Pons (tissue), 1 donor: ENCODE data around the gene ARL15.
"Not testable (repeated sequence)": the region's sequence is repeated elsewhere in the genome, so short reads cannot be mapped to it uniquely, and the experiment has no call there.

ENCODE experiments used
- DNase-seq: peaks from one replicate; pipeline ENCODE4 v3.0.0-alpha.2; 2016; ENCODE audit warnings: low spot score

ARL15 gene

DNA sequence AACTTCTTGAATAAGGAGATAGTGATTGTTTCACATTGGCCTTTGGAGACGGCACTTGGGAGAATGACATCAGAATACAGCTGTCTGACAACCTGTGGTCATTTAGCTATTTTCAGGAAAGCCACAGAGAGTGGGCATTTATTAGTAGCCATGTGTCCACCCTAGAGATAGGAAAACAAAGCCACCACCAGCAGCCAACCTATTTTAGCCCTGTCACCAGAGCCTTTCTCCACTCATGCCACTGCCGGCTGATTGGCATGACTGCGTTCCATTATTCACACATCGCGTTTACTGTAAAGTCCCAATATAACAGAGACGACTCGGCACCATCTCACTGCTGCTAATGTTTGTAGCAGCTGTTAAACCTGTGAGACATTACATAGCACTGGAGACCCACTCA is 419.9 kb downstream of the ARL15 start:
- DNase-seq, result no peak

DNA sequence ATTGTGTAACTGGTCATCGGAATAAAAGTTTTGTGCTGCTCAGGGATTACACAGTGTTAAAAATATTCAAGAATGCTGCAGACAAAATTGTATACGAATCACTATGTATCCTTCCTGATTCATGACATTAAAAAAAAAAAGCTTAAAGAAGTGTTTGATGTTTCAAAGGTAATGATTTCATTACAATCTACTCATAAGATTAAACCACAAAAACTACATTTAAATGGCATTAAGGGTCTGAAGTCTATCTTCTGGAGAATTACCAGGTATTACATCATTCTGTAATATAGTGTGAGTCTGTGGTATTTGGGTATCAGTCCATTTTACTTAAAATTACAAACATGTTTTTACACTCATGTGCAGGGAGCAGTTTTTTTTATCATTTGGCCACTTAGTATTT is 425.5 kb downstream of the ARL15 start:
- DNase-seq, result no peak

DNA sequence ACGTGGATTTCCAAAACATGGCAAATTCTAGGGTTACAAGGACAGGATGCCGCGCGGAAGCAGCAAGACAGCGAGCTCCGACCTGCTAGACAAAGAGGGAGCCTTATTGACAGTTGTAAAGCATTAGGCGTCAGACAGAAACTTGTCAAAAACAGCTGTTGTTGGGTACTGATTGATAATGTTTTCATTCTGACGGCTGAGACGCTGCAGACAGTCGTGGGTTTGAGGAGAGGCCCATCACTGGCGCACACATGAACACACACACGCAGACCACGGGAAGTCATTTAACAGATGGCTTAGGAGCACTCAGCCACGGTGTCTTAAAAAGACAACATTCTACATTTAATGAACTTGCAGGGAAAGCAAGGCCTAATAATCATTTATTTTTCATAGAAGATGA is 426.0 kb downstream of the ARL15 start:
- DNase-seq, result no peak

DNA sequence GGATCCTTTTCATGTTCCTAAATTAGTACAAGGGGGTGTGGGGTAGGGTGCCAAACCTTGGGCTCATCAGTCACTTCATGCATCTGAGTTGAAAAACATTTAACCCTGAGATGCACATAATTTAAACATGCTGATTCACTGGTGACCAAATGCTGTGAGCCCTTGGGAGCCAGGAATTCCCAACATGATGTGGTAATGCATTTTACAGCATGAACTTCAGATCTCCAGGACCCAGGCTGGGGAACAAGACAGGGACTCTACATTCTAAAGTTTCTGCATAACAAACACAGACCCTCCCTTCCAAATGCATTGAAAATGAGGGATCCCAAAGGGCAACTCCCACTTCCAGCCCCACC is 427.7 kb downstream of the ARL15 start:
- DNase-seq, result no peak

DNA sequence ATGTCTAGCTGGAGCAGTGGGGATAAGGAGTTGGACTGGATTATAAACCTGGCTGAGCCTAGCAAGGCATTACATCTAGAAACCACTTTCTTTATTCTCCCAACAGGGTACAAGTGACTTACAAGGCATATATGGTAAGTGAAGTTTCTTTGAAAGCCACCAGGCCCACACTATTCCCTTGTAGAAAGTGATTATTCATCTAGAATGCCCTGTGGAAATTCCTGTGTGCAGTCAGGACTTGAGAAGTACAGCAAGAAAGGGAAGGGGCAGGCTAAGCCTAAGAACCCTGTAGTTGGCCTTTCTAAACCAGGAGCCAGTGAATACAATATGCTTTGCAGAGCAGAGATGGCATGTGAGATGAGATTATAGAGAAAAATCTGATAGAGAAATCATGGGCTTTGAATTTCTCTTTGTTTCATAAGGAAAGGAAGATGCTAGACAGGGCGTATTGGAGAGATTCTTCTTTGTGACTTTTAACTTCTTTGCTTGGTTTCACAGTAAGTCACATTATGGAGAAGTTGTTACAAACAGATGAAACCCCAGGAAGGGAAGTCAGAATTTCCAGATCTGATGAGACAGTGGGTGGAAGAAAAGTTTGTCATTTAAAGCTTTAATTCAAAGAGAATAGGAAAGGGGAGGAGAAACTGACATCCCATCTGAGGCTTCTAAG is 428.2 kb downstream of the ARL15 start:
- no peak for DNase-seq

DNA sequence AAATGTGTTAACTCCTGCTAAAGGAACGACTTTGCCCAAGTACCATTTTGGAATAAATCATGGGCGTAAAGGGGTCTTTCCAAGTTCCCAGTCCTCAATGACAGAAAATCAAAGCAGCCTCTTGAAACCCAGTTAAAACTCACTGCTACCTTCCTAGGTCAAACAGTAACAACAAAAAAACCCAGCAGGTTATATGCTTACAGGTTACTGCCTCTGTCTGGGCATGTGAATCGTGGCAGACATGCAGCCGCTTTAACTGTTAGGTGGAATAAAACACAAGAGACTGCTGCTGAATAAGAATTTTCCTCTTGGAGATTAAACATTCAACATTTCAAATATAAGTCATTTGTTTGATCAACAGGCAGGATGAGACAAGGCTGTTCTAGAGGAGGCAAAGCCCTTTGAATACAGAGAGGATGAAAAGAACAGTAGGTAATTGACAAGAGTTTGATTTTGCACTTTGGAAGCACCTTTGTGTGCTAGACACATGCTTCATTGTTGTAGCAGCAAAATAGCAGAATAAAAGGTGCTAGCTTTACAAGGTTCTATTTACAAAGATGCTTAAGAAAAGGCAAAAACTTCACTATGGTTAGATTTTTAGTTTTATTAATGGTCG is 430.6 kb downstream of the ARL15 start:
- no peak for DNase-seq

DNA sequence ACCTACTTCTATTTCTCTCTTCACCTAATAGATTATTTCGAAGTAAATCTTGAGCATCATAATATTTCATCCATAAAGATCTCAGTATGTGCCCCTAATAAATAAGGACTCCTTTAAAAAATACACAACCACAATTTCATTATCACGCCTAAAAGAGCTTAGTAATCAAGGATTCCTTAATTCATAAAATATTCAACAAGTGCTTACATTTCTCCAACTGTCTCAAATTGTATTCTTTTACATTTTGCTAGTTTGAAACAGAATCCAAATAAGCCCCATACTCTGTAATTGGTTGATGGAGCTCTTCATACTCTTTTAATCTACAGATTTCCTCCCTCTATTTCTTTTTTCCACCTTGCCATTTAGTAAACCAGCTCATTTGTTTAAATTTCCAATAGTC is 432.4 kb downstream of the ARL15 start:
- no peak for DNase-seq

DNA sequence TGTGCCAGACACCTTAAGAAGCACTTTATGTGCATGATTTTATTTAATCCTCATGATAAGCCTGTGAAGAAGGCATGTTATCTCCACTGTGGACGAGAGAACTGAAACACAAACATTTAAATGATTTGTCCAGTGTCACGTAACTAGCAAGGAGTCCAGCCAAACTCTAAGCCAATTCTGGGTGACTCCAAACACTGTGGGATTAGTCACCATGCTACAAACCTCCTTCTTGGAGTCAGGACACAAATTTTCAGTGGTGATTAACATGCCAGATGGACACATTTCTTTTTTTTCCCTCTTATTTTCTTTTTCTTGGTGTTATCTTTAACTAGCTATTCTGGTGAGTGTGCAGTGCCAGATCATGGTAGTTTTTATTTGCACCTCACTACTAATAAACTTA is 433.1 kb downstream of the ARL15 start:
- no peak for DNase-seq

DNA sequence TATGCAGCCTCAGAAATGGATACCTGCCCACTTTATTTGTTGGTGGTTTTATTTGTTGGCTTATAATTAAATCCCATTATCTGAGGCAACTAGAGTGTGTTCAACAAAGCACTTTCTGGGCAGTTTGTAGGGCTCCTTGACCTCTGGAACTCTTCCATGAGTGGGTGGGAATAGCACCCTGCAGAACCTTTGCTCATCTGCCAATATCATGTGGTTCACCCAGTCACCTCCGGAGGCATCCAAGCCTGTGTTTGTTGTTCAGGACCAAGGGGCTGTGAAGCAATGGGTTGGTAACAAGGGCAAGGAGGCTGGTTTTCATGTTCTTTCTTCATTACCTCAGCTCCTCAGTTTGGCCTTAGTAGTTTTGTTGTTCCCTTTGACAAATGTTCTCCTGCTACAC is 436.0 kb downstream of the ARL15 start:
- DNase-seq, result no peak

DNA sequence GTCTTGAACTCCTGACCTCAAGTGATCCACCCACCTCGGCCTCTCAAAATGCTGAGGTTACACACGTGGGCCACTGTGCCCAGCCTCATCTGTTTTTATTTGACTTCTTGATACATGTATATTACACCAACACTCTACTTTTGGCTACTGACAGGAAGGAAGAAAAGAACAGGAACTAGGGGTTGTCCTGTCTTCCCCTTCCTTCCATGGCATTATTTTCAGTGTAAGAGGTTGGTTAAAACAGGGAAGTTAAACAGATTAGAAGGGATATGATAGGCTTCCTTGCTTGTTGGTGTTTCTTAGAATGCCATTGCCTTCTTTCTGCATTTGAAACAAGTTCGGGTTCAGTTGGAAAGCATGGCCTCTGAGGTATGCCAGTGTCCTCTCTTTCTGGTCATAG is 437.1 kb downstream of the ARL15 start:
- DNase-seq, result no peak

DNA sequence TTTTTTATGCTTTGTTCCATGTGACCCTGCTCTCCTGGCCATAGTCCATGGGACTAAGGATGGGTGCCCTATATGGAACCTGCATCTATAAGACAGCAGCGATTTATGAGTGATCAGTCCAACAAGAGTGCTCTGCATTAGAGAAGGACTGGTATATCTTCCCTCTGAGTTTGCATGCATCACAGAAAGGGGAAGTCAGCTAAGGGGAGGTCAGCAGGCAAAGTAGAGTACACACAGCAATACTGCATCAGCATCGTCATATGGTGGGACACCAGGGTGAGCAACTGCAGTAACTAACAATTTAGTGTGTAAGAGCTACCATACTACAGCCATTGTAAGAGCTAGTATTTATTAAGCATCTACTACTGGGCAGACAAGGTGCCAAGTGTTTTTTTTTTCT is 438.6 kb downstream of the ARL15 start:
- no peak for DNase-seq

DNA sequence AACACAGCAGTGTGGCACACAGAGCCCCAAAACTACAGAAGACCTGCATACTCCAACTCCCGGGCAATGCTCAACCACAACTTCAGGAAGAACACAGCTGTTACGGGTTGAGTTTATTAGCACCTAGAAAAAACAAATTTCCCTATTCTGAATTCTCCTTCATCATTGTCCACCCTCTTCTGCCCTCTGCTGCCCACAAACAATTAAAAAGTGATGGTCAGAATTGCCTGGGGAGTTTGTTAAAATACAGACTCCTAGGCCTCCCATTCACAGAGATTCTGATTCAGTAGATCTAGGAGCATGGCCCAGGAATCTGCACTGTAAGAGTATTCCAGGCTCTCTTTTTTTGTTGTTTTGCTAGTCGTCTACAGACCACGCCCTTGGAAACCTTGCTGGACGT is 439.3 kb downstream of the ARL15 start:
- DNase-seq, result no peak

DNA sequence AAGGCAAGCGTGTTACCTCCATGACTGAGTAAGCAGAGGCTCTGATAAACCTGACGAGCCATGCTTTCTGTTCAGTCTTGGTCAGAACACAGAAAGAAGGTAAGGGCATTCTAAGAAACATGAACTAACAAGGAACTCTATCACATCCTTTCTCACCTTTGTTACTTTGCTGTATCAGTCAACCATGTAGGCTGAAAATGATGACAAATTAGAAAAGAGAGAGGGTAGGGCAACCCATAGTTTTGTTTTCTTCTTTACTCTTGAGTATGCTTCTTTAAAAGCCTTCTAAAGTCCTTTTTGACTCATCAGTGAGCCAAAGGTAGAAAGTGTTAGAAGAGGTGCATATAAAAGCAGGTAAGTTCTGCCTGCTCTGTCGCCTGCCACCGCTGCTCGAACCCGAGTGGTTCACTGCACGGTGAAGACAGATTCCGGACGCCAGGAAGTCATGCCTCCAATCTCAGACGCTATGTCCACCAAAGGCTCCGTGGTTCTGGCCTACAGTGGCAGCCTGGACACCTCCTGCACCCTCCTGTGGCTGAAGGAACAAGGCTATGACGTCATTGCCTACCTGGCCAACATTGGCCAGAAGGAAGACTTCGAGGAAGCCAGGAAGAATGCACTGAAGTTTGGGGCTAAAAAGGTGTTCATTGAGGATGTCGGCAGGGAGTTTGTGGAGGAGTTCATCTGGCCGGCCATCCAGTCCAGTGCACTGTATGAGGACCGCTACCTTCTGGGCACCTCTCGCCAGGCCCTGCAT is 451.5 kb downstream of the ARL15 start:
- no peak for DNase-seq

DNA sequence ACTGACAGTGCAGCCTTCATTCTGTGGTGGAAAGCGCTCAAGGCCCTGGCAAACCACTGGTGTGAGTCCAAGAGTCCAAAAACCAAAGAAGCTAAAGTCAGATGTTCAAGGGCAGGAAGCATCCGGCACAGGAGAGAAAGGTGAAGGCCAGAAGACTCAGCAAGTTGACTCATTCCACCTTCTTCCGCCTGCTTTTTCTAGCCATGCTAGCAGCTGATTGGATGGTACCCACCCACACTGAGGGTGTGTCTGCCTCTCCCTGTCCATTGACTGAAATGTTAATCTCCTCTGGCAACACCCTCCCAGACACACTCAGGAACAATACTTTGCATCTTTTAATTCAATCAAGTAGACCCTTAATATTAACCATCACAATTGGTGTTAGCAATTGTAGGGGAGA is 453.9 kb downstream of the ARL15 start:
- no peak for DNase-seq

DNA sequence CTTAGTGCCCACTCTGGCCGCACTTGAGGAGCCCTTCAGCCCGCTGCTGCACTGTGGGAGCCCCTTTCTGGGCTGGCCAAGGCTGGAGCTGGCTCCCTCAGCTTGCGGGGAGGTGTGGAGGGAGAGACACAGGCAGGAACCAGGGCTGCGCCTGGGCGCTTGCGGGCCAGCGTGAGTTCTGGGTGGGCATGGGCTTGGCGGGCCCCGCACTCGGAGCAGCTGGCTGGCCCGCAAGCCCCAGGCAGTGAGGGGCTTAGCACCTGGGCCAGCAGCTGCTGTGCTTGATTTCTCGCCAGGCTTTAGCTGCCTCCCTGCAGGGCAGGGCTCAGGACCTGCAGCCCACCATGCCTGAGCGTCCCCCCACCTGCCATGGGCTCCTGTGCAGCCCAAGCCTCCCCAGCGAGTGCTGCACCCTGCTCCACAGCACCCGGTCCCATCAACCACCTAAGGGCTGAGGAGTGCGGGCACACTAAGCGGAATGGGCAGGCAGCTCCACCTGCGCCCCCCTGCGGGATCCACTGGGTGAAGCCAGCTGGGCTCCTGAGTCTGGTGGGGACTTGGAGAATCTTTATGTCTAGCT is 473.4 kb downstream of the ARL15 start:
- DNase-seq, result not testable (repeated sequence)

DNA sequence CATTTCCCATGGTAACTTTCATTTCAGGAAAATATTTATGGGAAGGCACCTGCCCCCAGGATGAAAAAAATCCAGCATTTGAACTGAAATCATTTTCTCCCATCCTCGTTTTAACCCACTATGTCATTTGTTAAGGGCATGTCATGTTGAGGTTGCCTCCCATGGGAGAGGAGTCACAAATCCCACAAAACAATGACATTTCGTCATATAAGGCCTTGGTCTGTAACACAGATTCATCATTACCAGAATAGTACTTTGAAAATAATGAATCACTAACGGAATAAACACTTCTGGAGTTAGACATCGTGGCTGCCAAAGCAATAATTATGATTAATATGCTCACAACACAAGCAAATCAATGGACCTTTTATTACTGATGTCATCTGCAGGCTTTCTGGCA is 475.9 kb downstream of the ARL15 start:
- DNase-seq, result no peak
